Measurements from ENCODE around the gene MPIG6B.

The MPIG6B gene

GRCh38 chr6:31770860-31771259, 47.7 kb downstream of the MPIG6B start:
- H3K4me3 ChIP-seq (ENCODE audit: low read depth, low read length), result no peak overlapping the region
- no peak for TF ChIP-seq CTCF (IDR thresholded peaks at IDR 0.05; ENCODE audit: low read depth, low read length)

- TF ChIP-seq CTCF (IDR thresholded peaks at IDR 0.05; ENCODE audit: low read depth, low read length), result no peak
- no peak overlapping the region for H3K4me3 ChIP-seq (ENCODE audit: low read depth, low read length)
Observed at GRCh38 chr6:31771992-31772358, 48.8 kb downstream of the MPIG6B start.

- H3K4me3 ChIP-seq (ENCODE audit: low read depth, low read length), result no peak overlapping the region
- TF ChIP-seq CTCF (IDR thresholded peaks at IDR 0.05; ENCODE audit: low read depth, low read length), result no peak
Observed at GRCh38 chr6:31775184-31775583, 52.0 kb downstream of the MPIG6B start.

- H3K4me3 ChIP-seq (ENCODE audit: low read depth, low read length), result no peak overlapping the region
Observed at GRCh38 chr6:31775633-31776484, 52.7 kb downstream of the MPIG6B start.

More at GRCh38 chr6:31775633-31776484, 52.7 kb downstream of the MPIG6B start:
- no peak for TF ChIP-seq CTCF (IDR thresholded peaks at IDR 0.05; ENCODE audit: low read depth, low read length)

Measured in WI38 (cell line).